GM12878 (cell line): ENCODE results near the gene REXO1. TPM values are rescaled to one million over a fixed set of nuclear protein-coding genes. Genes with fewer than 3 reads are reported as not detected.

ENCODE experiments used
- ATAC-seq: fragments of 200-7000 bp; cut with Tn5 transposase; 3 replicates; pipeline ENCODE4 v1.9.1; 2020; ENCODE audit warnings: mild to moderate bottlenecking, moderate library complexity
- BruUV-seq: library from RNA; stranded (reverse); fragments of 400-500 nt; replicated peaks from 2 replicates; lab custom pipeline; 2021; lab: Mats Ljungman, UMichigan
- CTCF ChIA-PET: fragments of 300-600 bp; sonication (Branson Sonifier 250); formaldehyde crosslinking; extraction: SDS; loops from one replicate; lab custom pipeline; 2021; ENCODE audit warnings: inconsistent platforms; lab: Yijun Ruan, JAX
- POLR2A ChIA-PET: fragments of 350-600 bp; formaldehyde crosslinking; extraction: SDS; loops from one replicate; lab custom pipeline; 2021; ENCODE audit warnings: inconsistent platforms; lab: Charles Lee
- RAD21 ChIA-PET: fragments of 300-600 bp; sonication (Branson Sonifier 250); formaldehyde crosslinking; loops from one replicate; lab custom pipeline; 2023; ENCODE audit warnings: antibody characterized with exemption; ENCODE audit not compliant: unreplicated experiment; lab: Charles Lee
- SMC1A ChIA-PET: fragments of 300-600 bp; sonication (Branson Sonifier 250); formaldehyde crosslinking; loops from one replicate; lab custom pipeline; 2023; ENCODE audit not compliant: unreplicated experiment, uncharacterized antibody; lab: Charles Lee
- DNase-seq: peaks from one replicate; pipeline ENCODE4 v3.0.0-alpha.2; 2011; ENCODE audit warnings: low read depth, low spot score
- FAIRE-seq: peaks from 3 replicates; lab custom pipeline; 2011; peaks lifted over from hg19 to GRCh38; lab: Jason Lieb, UNC
- H2AFZ ChIP-seq: 2 replicates; pipeline ENCODE4 v1.6.0; 2011; ENCODE audit warnings: low read depth, low read length, control low read depth; ENCODE audit not compliant: control insufficient read depth
- H3K27ac ChIP-seq: 2 replicates; pipeline ENCODE4 v1.5.1; 2011; ENCODE audit warnings: control low read depth; ENCODE audit not compliant: control insufficient read depth, insufficient read depth
- H3K27me3 ChIP-seq, 2 experiments: replicated peaks in 1 of 2; 2 replicates each; pipeline versions ENCODE4 v1.6.0 to v1.6.1; 2011; ENCODE audit warnings: low read length in 1 of 2; ENCODE audit not compliant: control insufficient read depth in 2 of 2, insufficient read depth in 2 of 2
- H3K36me3 ChIP-seq, 2 experiments: 2 replicates each; pipeline ENCODE4 v1.5.1; 2011; ENCODE audit warnings: low read length in 1 of 2; ENCODE audit not compliant: control insufficient read depth in 2 of 2, insufficient read depth in 2 of 2
- H3K4me1 ChIP-seq: 2 replicates; pipeline ENCODE4 v1.6.1; 2011; ENCODE audit warnings: mild to moderate bottlenecking, low read length, moderate library complexity, mixed read lengths; ENCODE audit not compliant: control insufficient read depth, insufficient read depth
- H3K4me2 ChIP-seq: 2 replicates; pipeline ENCODE4 v1.6.0; 2011; ENCODE audit warnings: control low read depth; ENCODE audit not compliant: control insufficient read depth, insufficient read depth
- H3K4me3 ChIP-seq: fragments of 200-600 bp; sonication (generic); 2 replicates; pipeline ENCODE4 v1.5.1; 2016
- H3K79me2 ChIP-seq: 2 replicates; pipeline ENCODE4 v1.6.0; 2011; ENCODE audit warnings: low read length; ENCODE audit not compliant: control insufficient read depth, insufficient read depth
- H3K9ac ChIP-seq: 2 replicates; pipeline ENCODE4 v1.8.0; 2011; ENCODE audit warnings: low read length, control low read depth, mixed read lengths; ENCODE audit not compliant: control insufficient read depth, insufficient read depth
- H3K9me3 ChIP-seq: replicated peaks from 3 replicates; pipeline ENCODE4 v1.5.1; 2011; ENCODE audit warnings: mild to moderate bottlenecking, low read length; ENCODE audit not compliant: control insufficient read depth, insufficient read depth
- H4K20me1 ChIP-seq: 2 replicates; pipeline ENCODE4 v1.6.0; 2011; ENCODE audit not compliant: control insufficient read depth, insufficient read depth
- CBX3 ChIP-seq: fragments of 200-600 bp; sonication (generic); IDR thresholded peaks from 2 replicates; pipeline ENCODE4 v1.6.1; 2016; ENCODE audit warnings: low read depth, borderline replicate concordance
- CHD1 ChIP-seq: IDR thresholded peaks from 2 replicates; pipeline ENCODE4 v1.6.1; 2012; ENCODE audit warnings: low read depth, low read length, improper control_type of control experiment
- E4F1 ChIP-seq: fragments of 450-650 bp; IDR thresholded peaks from 2 replicates; pipeline ENCODE4 v1.6.1; 2018; ENCODE audit warnings: borderline replicate concordance, mild to moderate bottlenecking; ENCODE audit not compliant: partially characterized antibody
- EP300 ChIP-seq, 2 experiments: fragments of 150-350 bp in 1 of 2; IDR thresholded peaks; 2 replicates each; pipeline ENCODE4 v1.6.1; 2011 to 2012; ENCODE audit warnings: low read depth in 2 of 2, low read length in 2 of 2, borderline replicate concordance in 1 of 2, improper control_type of control experiment in 1 of 2, inconsistent platforms in 1 of 2; ENCODE audit not compliant: control insufficient read depth in 1 of 2
- HCFC1 ChIP-seq: fragments of 150-350 bp; IDR thresholded peaks from 2 replicates; pipeline ENCODE4 v1.6.1; 2014; ENCODE audit warnings: low read length
- HDAC2 ChIP-seq: fragments of 200-600 bp; sonication (generic); IDR thresholded peaks from 2 replicates; pipeline ENCODE4 v1.6.1; 2017
- HDAC6 ChIP-seq: fragments of 200-600 bp; sonication (generic); IDR thresholded peaks from one replicate; pipeline ENCODE4 v1.8.0; 2017; ENCODE audit warnings: antibody characterized with exemption; ENCODE audit not compliant: unreplicated experiment
- IKZF2 ChIP-seq, 2 experiments: fragments of 450-650 bp; IDR thresholded peaks; 2 replicates each; pipeline ENCODE4 v1.6.1; 2017; ENCODE audit warnings: mild to moderate bottlenecking in 2 of 2, moderate library complexity in 2 of 2
- JUNB ChIP-seq: IDR thresholded peaks from 2 replicates; pipeline ENCODE4 v1.6.1; 2016; ENCODE audit warnings: antibody characterized with exemption, mild to moderate bottlenecking
- NBN ChIP-seq: fragments of 450-650 bp; IDR thresholded peaks from 2 replicates; pipeline ENCODE4 v1.6.1; 2016
- NFXL1 ChIP-seq: fragments of 450-650 bp; IDR thresholded peaks from 2 replicates; pipeline ENCODE4 v1.6.1; 2017; ENCODE audit warnings: antibody characterized with exemption, mild to moderate bottlenecking, borderline replicate concordance
- NFYB ChIP-seq: IDR thresholded peaks from 2 replicates; pipeline ENCODE4 v1.6.1; 2011; ENCODE audit warnings: low read depth, mild to moderate bottlenecking, low read length, improper control_type of control experiment, moderate library complexity; ENCODE audit not compliant: insufficient read depth
- PML ChIP-seq: IDR thresholded peaks from 2 replicates; pipeline ENCODE4 v1.6.1; 2012; ENCODE audit warnings: low read length, inconsistent platforms
- RUNX3 ChIP-seq: IDR thresholded peaks from 2 replicates; pipeline ENCODE4 v1.6.1; 2012; ENCODE audit warnings: low read length, inconsistent platforms
- SPI1 ChIP-seq: IDR thresholded peaks from 2 replicates; pipeline ENCODE4 v1.6.1; 2011; ENCODE audit warnings: low read depth, mild to moderate bottlenecking, low read length, moderate library complexity, borderline replicate concordance; ENCODE audit not compliant: insufficient read depth
- STAT1 ChIP-seq: fragments of 450-650 bp; conservative IDR thresholded peaks from 2 replicates; pipeline ENCODE4 v1.6.1; 2014; ENCODE audit warnings: antibody characterized with exemption, mild to moderate bottlenecking
- TCF3 ChIP-seq: IDR thresholded peaks from 2 replicates; pipeline ENCODE4 v1.6.1; 2012; ENCODE audit warnings: low read depth, mild to moderate bottlenecking, low read length, borderline replicate concordance; ENCODE audit not compliant: insufficient read depth
- YY1 ChIP-seq: IDR thresholded peaks from 2 replicates; pipeline ENCODE4 v1.6.1; 2011; ENCODE audit warnings: low read depth, mild to moderate bottlenecking, low read length
- ZNF384 ChIP-seq: IDR thresholded peaks from 2 replicates; pipeline ENCODE4 v1.6.1; 2012; ENCODE audit warnings: low read depth, mild to moderate bottlenecking, low read length, improper control_type of control experiment, borderline replicate concordance
- WGBS: methylation state at CpG from one replicate; pipeline ENCODE4 v1.1.6; 2016; ENCODE audit warnings: low lambda C conversion rate; ENCODE audit not compliant: insufficient replicate concordance, insufficient coverage; ENCODE audit errors: missing lambda C conversion rate; 5-methylcytosine and 5-hydroxymethylcytosine counted together
- in situ Hi-C: fragments of 300-500 bp; cut with MboI; formaldehyde crosslinking; loops from 9 replicates; pipeline ENCODE4 v1.14.3; 2018; ENCODE audit warnings: mixed read lengths
- intact Hi-C: fragments of 100-400 bp; cut with micrococcal nuclease; formaldehyde crosslinking; loops from one replicate; pipeline ENCODE4 v1.14.2; 2022; ENCODE audit not compliant: unreplicated experiment
- polyA plus RNA-seq, 11 experiments: library from polyadenylated mRNA; depleted of rRNA in 4 of 11; unstranded in 6 of 11; stranded (reverse) in 5 of 11; fragments of >200 nt; fragmentation: Nextera tagmentation in 4 of 11; fragmentation: Illumina TruSeq in 1 of 11; extraction: Ambion mirVana in 4 of 11; extraction: Trizol in 1 of 11; gene quantifications; 1 replicate in 1 of 11; 2 replicates in 10 of 11; pipeline versions ENCODE4 v1.2.1 to v1.2.3, GENCODE V29; 2011 to 2016; ENCODE audit warnings: inconsistent platforms in 2 of 11, missing spikeins in 2 of 11, low read depth in 1 of 11
- total RNA-seq, 4 experiments: library from RNA; depleted of rRNA in 3 of 4; stranded (reverse); fragments of >200 nt in 3 of 4; fragmentation: Illumina TruSeq in 1 of 4; extraction: Trizol in 1 of 4; gene quantifications; 2 replicates each; pipeline versions ENCODE4 v1.2.1 to v1.2.3, GENCODE V29; 2013 to 2021
- TF ChIP-seq, protein P1 (sequence below): fragments of 450-650 bp; IDR thresholded peaks from 2 replicates; pipeline ENCODE4 v1.6.1; 2017; ENCODE audit warnings: mild to moderate bottlenecking, moderate library complexity

The REXO1 gene
- total and polyA plus RNA-seq, 10 of the 15 experiments (the other 5 are each of a cell fraction or from before 2014, with no cell fraction given) = 0.03 to 45.2 (median 8.4) TPM

DNA sequence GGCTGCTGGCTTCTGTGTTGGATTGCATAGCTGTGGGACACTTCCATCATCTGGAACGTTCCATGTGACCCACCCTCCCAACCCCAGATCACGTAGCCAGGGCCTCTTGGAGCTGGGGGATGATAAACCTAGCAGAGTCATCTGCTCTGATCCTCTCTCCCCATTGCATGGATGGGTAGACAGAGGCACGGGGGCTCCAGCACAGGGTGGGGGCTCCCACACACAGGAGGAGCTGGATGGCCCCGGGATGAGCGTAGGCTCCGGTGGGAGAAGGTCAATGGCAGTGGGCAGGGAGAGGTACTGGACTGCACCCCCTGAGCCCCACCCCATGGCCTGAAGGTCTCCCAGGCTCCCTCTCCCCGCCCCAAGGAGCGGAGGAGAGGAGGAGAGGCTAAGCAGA is 61.6 kb downstream of the REXO1 start:
- CTCF ChIA-PET = interaction anchor here (1.8 kb wide), 1 partner anchor 240 kb away, joined by 4 read pairs; no protein-coding TSS in a partner anchor
- H3K4me2 ChIP-seq = no peak overlapping the region
- intact Hi-C loops = no loop called here

More for the DNA sequence above, 61.6 kb downstream of the REXO1 start:
- ChIA-PET RAD21 (no interaction called here), POLR2A (no interaction called here), SMC1A (no interaction called here)
- H3K27me3 ChIP-seq = no peaks in the 10 kb centered on the region; a peak in 1 of 4 replicates
- no peak overlapping the region for H2AFZ ChIP-seq
- H3K9me3 ChIP-seq = peaks cover 2% of the 10 kb centered on the region; the same call in 1 of the 3 replicates
- ATAC-seq (no peak), FAIRE-seq (no peak), DNase-seq (no peak)
- H3K4me1 ChIP-seq = no peaks in the 10 kb centered on the region
- no peak overlapping the region for H3K4me3 ChIP-seq
- in situ Hi-C loops = no loop called here
- WGBS = 41% methylated on average over 8 of the region's 8 CpGs
- H4K20me1 ChIP-seq = no peaks in the 10 kb centered on the region
- H3K36me3 ChIP-seq = no peaks in the 10 kb centered on the region
- no peak overlapping the region for H3K9ac ChIP-seq
- H3K27ac ChIP-seq = no peak overlapping the region
- H3K79me2 ChIP-seq = no peaks in the 10 kb centered on the region
- TF ChIP-seq NFXL1 (no peak), NBN (no peak), CBX3 (no peak), HDAC6 (no peak), ZNF384 (no peak), STAT1 (no peak), HCFC1 (no peak), RUNX3 (no peak), E4F1 (no peak), NFYB (no peak), EP300 (IDR thresholded peaks at IDR 0.05; ENCODE audit: borderline replicate concordance in 1 of 2, control insufficient read depth in 1 of 2, low read depth in 2 of 2, low read length in 2 of 2) (no peak), YY1 (no peak), PML (no peak), JUNB (no peak), TCF3 (no peak), SPI1 (no peak), IKZF2 (IDR thresholded peaks at IDR 0.05) (no peak), HDAC2 (no peak), CHD1 (no peak)
- TF ChIP-seq, protein P1, sequence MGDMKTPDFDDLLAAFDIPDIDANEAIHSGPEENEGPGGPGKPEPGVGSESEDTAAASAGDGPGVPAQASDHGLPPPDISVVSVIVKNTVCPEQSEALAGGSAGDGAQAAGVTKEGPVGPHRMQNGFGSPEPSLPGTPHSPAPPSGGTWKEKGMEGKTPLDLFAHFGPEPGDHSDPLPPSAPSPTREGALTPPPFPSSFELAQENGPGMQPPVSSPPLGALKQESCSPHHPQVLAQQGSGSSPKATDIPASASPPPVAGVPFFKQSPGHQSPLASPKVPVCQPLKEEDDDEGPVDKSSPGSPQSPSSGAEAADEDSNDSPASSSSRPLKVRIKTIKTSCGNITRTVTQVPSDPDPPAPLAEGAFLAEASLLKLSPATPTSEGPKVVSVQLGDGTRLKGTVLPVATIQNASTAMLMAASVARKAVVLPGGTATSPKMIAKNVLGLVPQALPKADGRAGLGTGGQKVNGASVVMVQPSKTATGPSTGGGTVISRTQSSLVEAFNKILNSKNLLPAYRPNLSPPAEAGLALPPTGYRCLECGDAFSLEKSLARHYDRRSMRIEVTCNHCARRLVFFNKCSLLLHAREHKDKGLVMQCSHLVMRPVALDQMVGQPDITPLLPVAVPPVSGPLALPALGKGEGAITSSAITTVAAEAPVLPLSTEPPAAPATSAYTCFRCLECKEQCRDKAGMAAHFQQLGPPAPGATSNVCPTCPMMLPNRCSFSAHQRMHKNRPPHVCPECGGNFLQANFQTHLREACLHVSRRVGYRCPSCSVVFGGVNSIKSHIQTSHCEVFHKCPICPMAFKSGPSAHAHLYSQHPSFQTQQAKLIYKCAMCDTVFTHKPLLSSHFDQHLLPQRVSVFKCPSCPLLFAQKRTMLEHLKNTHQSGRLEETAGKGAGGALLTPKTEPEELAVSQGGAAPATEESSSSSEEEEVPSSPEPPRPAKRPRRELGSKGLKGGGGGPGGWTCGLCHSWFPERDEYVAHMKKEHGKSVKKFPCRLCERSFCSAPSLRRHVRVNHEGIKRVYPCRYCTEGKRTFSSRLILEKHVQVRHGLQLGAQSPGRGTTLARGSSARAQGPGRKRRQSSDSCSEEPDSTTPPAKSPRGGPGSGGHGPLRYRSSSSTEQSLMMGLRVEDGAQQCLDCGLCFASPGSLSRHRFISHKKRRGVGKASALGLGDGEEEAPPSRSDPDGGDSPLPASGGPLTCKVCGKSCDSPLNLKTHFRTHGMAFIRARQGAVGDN = no peak
- TF ChIP-seq, all 136 proteins: peak for 0
- no TSS peak for BruUV-seq
